AG09309 (cell line): ENCODE data around the gene TGDS.

Source experiments
- DNase-seq: peaks from one replicate; pipeline ENCODE4 v3.0.0-alpha.2; 2010; ENCODE audit warnings: low read depth
- H3K4me3 ChIP-seq: 2 replicates; pipeline ENCODE4 v1.5.1; 2011; ENCODE audit warnings: mild to moderate bottlenecking, low read depth, low read length, moderate library complexity; ENCODE audit not compliant: control insufficient read depth
- TF ChIP-seq, protein P1 (sequence below): IDR thresholded peaks from 2 replicates; pipeline ENCODE4 v1.5.1; 2011; ENCODE audit warnings: mild to moderate bottlenecking, low read depth, low read length, inconsistent platforms; ENCODE audit not compliant: insufficient read depth, control insufficient read depth; ENCODE audit errors: missing control alignments

Gene TGDS

DNA sequence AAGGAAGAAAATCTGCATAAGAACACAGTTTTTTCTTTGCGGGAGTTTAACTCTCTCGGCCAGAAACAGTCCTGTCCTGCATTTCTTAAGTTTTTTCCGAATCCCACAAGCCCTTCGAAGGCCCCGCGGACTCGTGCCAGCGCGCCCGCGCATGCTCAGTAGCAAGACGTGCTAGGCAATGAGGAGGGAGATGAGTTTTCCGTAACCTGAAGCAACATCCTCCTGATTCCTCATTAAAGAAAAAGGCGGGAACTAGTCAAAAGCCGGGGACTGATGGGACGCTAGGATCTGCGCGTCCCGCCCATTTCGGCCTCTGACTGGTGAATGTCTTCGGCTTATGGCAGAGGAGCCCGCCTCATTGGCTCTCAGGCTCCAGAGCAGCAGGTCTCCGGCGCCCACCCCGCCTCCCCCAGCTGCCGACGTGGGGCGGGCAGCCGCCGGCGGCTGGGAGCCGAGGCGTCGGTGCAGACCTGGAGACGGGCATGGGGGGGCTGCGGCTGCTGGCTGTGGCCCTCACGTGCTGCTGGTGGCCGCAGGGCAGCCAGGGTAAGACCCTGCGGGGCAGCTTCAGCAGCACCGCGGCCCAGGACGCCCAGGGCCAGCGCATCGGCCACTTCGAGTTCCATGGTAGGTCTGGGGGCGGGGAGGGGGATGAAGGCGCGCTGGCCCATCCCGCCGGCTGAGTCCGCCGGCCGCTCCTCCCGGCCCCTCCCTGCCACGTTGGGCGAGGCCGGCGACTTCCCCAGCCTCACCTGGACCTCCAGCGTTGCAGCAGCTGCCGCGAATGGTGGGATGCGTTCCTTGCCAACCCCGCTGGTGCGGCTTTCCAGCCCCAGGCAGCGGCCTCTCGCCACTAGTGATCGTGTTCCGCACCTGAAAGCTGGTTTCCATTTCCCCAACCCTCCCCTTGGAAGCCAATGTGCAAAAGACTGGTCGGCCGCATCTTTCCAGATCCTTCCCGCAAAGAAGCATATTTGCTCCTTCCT lies 5.8 kb upstream of the TGDS start, which contains the start of gene GPR180:
Gene GPR180, plus strand, starts transcription at position 412 of the 986 bp plus-strand sequence. Its CDS starts 71 bp downstream, at position 483.
- TF ChIP-seq, protein P1, sequence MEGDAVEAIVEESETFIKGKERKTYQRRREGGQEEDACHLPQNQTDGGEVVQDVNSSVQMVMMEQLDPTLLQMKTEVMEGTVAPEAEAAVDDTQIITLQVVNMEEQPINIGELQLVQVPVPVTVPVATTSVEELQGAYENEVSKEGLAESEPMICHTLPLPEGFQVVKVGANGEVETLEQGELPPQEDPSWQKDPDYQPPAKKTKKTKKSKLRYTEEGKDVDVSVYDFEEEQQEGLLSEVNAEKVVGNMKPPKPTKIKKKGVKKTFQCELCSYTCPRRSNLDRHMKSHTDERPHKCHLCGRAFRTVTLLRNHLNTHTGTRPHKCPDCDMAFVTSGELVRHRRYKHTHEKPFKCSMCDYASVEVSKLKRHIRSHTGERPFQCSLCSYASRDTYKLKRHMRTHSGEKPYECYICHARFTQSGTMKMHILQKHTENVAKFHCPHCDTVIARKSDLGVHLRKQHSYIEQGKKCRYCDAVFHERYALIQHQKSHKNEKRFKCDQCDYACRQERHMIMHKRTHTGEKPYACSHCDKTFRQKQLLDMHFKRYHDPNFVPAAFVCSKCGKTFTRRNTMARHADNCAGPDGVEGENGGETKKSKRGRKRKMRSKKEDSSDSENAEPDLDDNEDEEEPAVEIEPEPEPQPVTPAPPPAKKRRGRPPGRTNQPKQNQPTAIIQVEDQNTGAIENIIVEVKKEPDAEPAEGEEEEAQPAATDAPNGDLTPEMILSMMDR = no peak
- peak; percentile 99 for DNase-seq

DNA sequence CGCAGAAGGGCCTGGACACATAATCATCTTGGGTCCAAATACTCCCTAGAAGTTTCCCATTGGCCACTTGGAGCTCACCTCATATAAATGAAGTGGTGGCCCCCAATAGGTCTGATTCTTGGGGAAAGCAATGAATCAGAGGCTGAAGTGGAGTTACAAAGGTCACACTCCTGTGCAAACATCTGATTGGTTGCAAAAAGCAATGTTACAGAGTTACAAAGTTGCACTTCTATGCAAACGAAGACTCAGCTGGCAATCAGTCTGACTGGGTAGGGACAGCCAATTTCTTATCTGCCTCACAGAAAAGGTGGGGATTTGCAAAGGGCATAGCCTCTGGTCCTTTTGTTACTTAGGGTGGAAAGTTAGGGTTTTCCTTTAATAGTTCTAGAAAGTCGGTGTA lies 3.9 kb upstream of the TGDS start:
- no peak overlapping the region for H3K4me3 ChIP-seq
- TF ChIP-seq, protein P1 = no peak

More for the DNA sequence above, 5.8 kb upstream of the TGDS start, which contains the start of gene GPR180:
- peak within 1 kb of the TSS; percentile 84 for H3K4me3 ChIP-seq

DNA sequence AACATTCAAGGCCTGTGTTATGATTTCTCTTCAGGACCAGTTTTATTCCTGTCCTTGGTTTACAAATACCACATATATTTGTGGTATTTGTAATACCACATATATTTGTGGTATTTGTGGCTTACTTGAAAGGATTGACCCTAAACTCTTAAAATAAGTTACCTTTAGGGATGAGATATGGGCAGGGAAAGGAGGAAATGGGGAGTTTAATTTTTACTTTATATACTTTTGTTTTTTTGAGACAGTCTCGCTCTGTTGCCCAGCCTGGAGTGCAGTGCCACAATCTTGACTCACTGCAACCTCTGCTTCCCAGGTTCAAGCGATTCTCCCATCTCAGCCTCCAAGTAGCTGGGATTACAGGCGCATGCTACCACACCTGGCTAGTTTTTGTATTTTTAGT lies 2.3 kb upstream of the TGDS start:
- H3K4me3 ChIP-seq = no peak overlapping the region
- DNase-seq = no peak
- TF ChIP-seq, protein P1 = no peak

More for the DNA sequence above, 3.9 kb upstream of the TGDS start:
- no peak for DNase-seq

DNA sequence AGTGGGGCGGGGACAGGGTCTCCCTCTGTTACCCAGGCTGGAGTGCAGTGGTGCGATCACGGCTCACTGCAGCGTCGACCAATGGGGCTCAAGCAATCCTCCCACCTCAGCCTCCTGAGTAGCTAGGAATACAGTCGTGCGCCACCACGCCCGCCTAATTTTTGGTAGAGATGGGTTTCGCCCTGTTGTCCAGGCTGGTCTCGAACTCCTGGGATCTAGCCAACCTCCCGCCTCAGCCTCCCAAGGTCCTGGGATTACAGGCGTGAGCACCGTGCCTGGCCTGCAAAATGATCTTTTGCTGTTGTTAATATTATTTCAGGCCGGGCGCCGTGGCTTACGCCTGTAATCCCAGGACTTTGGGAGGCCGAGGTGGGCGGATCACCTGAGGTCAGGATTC lies 621 bp upstream of the TGDS start:
- DNase-seq = no peak
- TF ChIP-seq, protein P1 = no peak
- H3K4me3 ChIP-seq = peak overlapping the region; percentile 93

DNA sequence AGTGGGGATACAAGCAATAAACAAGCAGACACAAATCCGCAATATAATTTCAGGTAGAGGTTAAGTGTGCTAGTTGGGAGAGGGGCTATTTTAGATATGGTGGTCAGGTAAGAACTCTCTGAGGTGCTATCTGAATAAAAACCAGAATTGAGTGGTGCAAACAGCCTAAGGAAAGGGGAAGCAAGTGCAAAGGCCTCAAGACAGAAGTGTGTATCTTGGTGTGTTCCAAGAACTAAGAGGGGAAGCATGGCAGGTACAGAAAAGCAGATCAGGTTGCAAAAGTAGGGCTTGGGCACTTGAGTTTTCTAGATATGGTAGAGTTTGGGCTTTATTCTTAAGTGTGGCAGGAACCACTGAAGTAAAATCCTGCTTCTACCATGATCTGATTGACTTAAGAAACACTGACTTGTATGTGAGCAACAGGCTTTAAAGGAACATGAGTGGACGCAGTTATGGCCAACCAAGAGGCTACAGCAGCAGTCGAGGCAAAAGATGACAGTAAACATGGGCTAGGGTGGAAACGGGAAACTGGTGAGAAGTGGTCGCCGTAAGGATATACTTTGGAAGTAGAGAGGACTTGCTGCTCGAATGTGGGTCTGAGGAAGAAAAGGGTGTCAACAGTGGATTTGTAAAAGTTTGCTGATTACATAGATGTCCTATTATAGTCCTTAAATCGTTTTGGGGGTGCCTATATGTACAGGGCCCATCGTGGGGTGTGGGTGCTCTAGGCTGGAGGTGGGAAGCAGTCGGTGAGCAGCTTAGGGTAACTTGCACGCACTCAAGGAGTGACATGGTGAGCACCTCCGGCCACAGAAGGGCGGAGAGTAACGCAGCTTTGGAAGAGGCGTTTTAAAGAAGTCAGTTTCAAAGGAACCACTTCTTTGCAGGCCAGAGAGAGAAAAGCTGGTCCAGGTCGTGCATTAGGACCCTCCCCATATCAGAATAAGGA lies 677 bp downstream of the TGDS start:
- DNase-seq = no peak
- TF ChIP-seq, protein P1 = no peak
- H3K4me3 ChIP-seq = peak overlapping the region; percentile 93

DNA sequence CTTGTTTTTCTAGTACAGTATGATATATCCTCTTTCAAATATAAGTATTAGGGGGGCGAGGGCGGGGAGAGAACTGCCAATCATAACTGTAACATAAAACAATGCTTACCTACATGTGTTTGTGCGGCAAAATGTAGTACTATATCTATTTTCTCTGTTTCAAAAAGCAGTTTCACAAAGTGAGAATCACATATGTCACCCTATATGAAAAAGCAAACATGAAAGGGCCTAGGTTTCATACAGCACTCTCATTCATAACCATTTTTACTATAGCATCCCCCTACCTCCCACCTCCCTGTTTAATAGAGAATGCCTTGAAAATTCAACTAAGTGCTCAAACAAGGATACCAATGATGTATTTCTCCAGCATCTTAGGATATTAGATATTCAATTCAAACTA lies 5.2 kb downstream of the TGDS start:
- no peak overlapping the region for H3K4me3 ChIP-seq
- TF ChIP-seq, protein P1 = no peak
- no peak for DNase-seq
